22Rv1 (cell line): ENCODE data around the gene NFKBIE.

Experiments
- H3K27ac ChIP-seq: fragments of 450-650 bp; 2 replicates; pipeline ENCODE4 v1.5.1; 2017
- CTCF ChIP-seq: fragments of 450-650 bp; IDR thresholded peaks from 2 replicates; pipeline ENCODE4 v1.5.1; 2017; ENCODE audit warnings: mild to moderate bottlenecking
- ZFX ChIP-seq: fragments of 450-650 bp; IDR thresholded peaks from 2 replicates; pipeline ENCODE4 v1.6.1; 2017; ENCODE audit warnings: antibody characterized with exemption, borderline replicate concordance

Gene NFKBIE

GRCh38 chr6:44301782-44302564 is 36.6 kb upstream of the NFKBIE start:
- TF ChIP-seq CTCF, result no peak
- TF ChIP-seq ZFX, result no peak
- H3K27ac ChIP-seq, result no peak overlapping the region

- no peak overlapping the region for H3K27ac ChIP-seq
- TF ChIP-seq ZFX (no peak), CTCF (no peak)
Observed at GRCh38 chr6:44301106-44301505, 35.8 kb upstream of the NFKBIE start.

- no peak overlapping the region for H3K27ac ChIP-seq
- TF ChIP-seq CTCF (no peak), ZFX (no peak)
Observed at GRCh38 chr6:44300292-44300823, 35.0 kb upstream of the NFKBIE start.

- no peak overlapping the region for H3K27ac ChIP-seq
- TF ChIP-seq CTCF, result no peak
- no peak for TF ChIP-seq ZFX
Observed at GRCh38 chr6:44298864-44299263, 33.5 kb upstream of the NFKBIE start.

- no peak overlapping the region for H3K27ac ChIP-seq
- TF ChIP-seq ZFX (no peak), CTCF (no peak)
Observed at GRCh38 chr6:44298055-44298803, 32.9 kb upstream of the NFKBIE start.

- H3K27ac ChIP-seq, result no peak overlapping the region
- no peak for TF ChIP-seq ZFX
- TF ChIP-seq CTCF, result no peak
Observed at GRCh38 chr6:44297063-44298038, 32.0 kb upstream of the NFKBIE start.
